Measurements from ENCODE around the gene KDM2B. TPM values are rescaled to one million over a fixed set of nuclear protein-coding genes. Genes with fewer than 3 reads are reported as not detected.

The KDM2B gene
- total RNA-seq, 2 donors from 2014 or later, result 14.7 to 24.5 TPM

DNA sequence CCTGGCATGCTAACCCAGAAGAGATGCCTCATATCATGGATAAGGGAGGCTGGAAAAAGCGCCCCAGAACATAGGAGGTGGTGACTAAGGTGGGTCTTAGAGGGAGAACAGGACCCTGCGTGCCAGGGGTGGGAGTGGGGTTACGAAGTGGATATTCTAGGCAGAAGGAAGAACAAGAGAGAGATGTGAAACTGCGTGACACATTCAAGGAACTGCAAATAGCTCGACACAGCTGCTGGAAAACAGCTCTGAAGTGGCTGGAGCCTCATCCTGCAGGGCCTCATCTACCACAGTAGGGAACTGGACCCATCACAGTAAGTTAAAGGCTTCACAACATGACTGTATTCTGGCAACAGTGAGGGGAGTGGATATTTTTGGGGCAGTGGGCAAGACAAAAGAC lies 119.8 kb downstream of the KDM2B start:
- Histone ChIP-seq H3K27ac (no peak overlapping the region), H3K36me3 (no peaks in the 10 kb centered on the region), H3K27me3 (no peaks in the 10 kb centered on the region), H3K4me1 (no peaks in the 10 kb centered on the region), H3K9me3 (no peaks in the 10 kb centered on the region), H3K4me3 (no peak overlapping the region), H3K9ac (ENCODE audit: low read depth in 2 of 2, low read length in 2 of 2) (no peak overlapping the region)
- DNase-seq, result no peak
- intact Hi-C loops (cut with DNase I), result no loop called here
- TF ChIP-seq, protein P1, sequence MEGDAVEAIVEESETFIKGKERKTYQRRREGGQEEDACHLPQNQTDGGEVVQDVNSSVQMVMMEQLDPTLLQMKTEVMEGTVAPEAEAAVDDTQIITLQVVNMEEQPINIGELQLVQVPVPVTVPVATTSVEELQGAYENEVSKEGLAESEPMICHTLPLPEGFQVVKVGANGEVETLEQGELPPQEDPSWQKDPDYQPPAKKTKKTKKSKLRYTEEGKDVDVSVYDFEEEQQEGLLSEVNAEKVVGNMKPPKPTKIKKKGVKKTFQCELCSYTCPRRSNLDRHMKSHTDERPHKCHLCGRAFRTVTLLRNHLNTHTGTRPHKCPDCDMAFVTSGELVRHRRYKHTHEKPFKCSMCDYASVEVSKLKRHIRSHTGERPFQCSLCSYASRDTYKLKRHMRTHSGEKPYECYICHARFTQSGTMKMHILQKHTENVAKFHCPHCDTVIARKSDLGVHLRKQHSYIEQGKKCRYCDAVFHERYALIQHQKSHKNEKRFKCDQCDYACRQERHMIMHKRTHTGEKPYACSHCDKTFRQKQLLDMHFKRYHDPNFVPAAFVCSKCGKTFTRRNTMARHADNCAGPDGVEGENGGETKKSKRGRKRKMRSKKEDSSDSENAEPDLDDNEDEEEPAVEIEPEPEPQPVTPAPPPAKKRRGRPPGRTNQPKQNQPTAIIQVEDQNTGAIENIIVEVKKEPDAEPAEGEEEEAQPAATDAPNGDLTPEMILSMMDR (IDR thresholded peaks at IDR 0.05), result no peak

GRCh38 chr12:121456551-121456950 lies 124.3 kb downstream of the KDM2B start:
- Histone ChIP-seq H3K27me3 (no peaks in the 10 kb centered on the region), H3K4me3 (no peak overlapping the region), H3K4me1 (peaks cover 8% of the 10 kb centered on the region), H3K27ac (no peak overlapping the region), H3K36me3 (no peaks in the 10 kb centered on the region), H3K9ac (ENCODE audit: low read depth in 2 of 2, low read length in 2 of 2) (no peak overlapping the region), H3K9me3 (no peaks in the 10 kb centered on the region)
- TF ChIP-seq, protein P1 (IDR thresholded peaks at IDR 0.05), result no peak
- DNase-seq, result no peak
- intact Hi-C loops (cut with DNase I), result no loop called here

- Histone ChIP-seq H3K36me3 (no peaks in the 10 kb centered on the region), H3K4me3 (no peak overlapping the region), H3K9ac (ENCODE audit: low read depth in 2 of 2, low read length in 2 of 2) (no peak overlapping the region), H3K27ac (no peak overlapping the region), H3K9me3 (no peaks in the 10 kb centered on the region), H3K27me3 (no peaks in the 10 kb centered on the region), H3K4me1 (peaks cover 8% of the 10 kb centered on the region)
- intact Hi-C loops (cut with DNase I), result no loop called here
- TF ChIP-seq, protein P1 (IDR thresholded peaks at IDR 0.05), result no peak
- no peak for DNase-seq
These were observed 124.9 kb downstream of the KDM2B start for GRCh38 chr12:121455766-121456420.

DNA sequence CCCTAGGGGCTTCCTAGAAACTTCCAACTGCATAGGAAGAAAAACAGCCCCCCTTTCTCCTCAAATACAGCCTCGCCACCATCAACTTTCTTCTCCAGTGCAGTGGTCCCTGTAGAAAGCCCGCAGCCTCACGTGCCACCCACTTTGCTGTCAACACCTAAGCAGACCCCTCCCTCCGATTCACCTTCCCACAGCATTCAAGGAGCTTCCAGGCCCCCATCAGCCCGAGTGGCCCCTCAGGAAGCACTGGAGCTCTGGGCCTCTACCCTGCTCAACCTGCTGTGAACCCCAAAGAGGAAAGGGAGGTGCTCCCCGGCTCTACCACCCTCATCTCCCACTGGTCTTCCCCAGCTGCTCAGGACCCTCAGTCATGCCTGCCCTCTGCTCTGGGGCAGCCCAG lies 125.9 kb downstream of the KDM2B start:
- Histone ChIP-seq H3K27me3 (no peaks in the 10 kb centered on the region), H3K36me3 (no peaks in the 10 kb centered on the region), H3K9me3 (no peaks in the 10 kb centered on the region), H3K27ac (no peak overlapping the region), H3K9ac (ENCODE audit: low read depth in 2 of 2, low read length in 2 of 2) (no peak overlapping the region), H3K4me3 (no peak overlapping the region), H3K4me1 (peaks cover 8% of the 10 kb centered on the region)
- no peak for DNase-seq
- TF ChIP-seq, protein P1 (IDR thresholded peaks at IDR 0.05), result no peak
- intact Hi-C loops (cut with DNase I), result no loop called here

GRCh38 chr12:121453629-121454028 lies 127.2 kb downstream of the KDM2B start:
- intact Hi-C loops (cut with DNase I), result no loop called here
- H3K9ac ChIP-seq (ENCODE audit: low read depth in 2 of 2, low read length in 2 of 2), result no peak overlapping the region
- H3K27me3 ChIP-seq, result no peaks in the 10 kb centered on the region
- TF ChIP-seq, protein P1 (IDR thresholded peaks at IDR 0.05), result no peak
- peaks cover 8% of the 10 kb centered on the region for H3K4me1 ChIP-seq
- no peaks in the 10 kb centered on the region for H3K9me3 ChIP-seq
- H3K4me3 ChIP-seq, result no peak overlapping the region
- no peak for DNase-seq
- H3K36me3 ChIP-seq, result no peaks in the 10 kb centered on the region
- no peak overlapping the region for H3K27ac ChIP-seq
